KMS-11 (cell line): ENCODE results near the gene PRM1.

Experiments used
- H2AFZ ChIP-seq: fragments of 200-600 bp; sonication (generic); 2 replicates; pipeline ENCODE4 v1.6.1; 2016; ENCODE audit warnings: antibody characterized with exemption, mixed run types, low read depth
- H3K27ac ChIP-seq: fragments of 200-600 bp; sonication (generic); 2 replicates; pipeline ENCODE4 v1.6.1; 2016; ENCODE audit warnings: mild to moderate bottlenecking, mixed run types
- H3K27me3 ChIP-seq: fragments of 200-600 bp; sonication (generic); 2 replicates; pipeline ENCODE4 v1.6.1; 2017; ENCODE audit warnings: mild to moderate bottlenecking, low read depth, mixed run types, moderate library complexity; ENCODE audit not compliant: insufficient read depth
- H3K36me3 ChIP-seq: fragments of 200-600 bp; sonication (generic); 2 replicates; pipeline ENCODE4 v1.6.1; 2017; ENCODE audit warnings: mild to moderate bottlenecking, mixed run types; ENCODE audit not compliant: insufficient read depth
- H3K4me1 ChIP-seq: fragments of 200-600 bp; sonication (generic); 2 replicates; pipeline ENCODE4 v1.6.1; 2016; ENCODE audit warnings: mild to moderate bottlenecking, low read depth, mixed run types; ENCODE audit not compliant: poor library complexity, severe bottlenecking
- H3K4me2 ChIP-seq: fragments of 200-600 bp; sonication (generic); 2 replicates; pipeline ENCODE4 v1.7.0; 2016; ENCODE audit warnings: mild to moderate bottlenecking, mixed run types
- H3K4me3 ChIP-seq: fragments of 200-600 bp; sonication (generic); IDR thresholded peaks from 2 replicates; pipeline ENCODE4 v1.6.1; 2017; ENCODE audit warnings: low read depth, low read length, mixed read lengths; ENCODE audit not compliant: insufficient read depth
- H3K79me2 ChIP-seq: fragments of 200-600 bp; sonication (generic); 2 replicates; pipeline ENCODE4 v1.6.1; 2016; ENCODE audit warnings: low read depth, mixed run types; ENCODE audit not compliant: insufficient read depth
- H3K9ac ChIP-seq: fragments of 200-600 bp; sonication (generic); 2 replicates; pipeline ENCODE4 v1.6.1; 2016; ENCODE audit warnings: mild to moderate bottlenecking, mixed run types
- H4K20me1 ChIP-seq: fragments of 200-600 bp; sonication (generic); 2 replicates; pipeline ENCODE4 v1.6.1; 2016; ENCODE audit warnings: mild to moderate bottlenecking, mixed run types; ENCODE audit not compliant: insufficient read depth
- TF ChIP-seq, protein P1 (sequence below): fragments of 200-600 bp; sonication (generic); conservative IDR thresholded peaks from 2 replicates; pipeline ENCODE4 v1.6.1; 2017; ENCODE audit warnings: low read depth, mild to moderate bottlenecking, antibody characterized with exemption, low read length, moderate library complexity, mixed read lengths

PRM1 gene

GRCh38 chr16:11263737-11264136, 17.4 kb downstream of the PRM1 start:
- no peaks in the 10 kb centered on the region for H3K36me3 ChIP-seq
- no peak overlapping the region for H3K4me2 ChIP-seq
- no peak overlapping the region for H3K27ac ChIP-seq
- no peak overlapping the region for H3K4me3 ChIP-seq
- H4K20me1 ChIP-seq: no peaks in the 10 kb centered on the region
- H2AFZ ChIP-seq: no peak overlapping the region
- TF ChIP-seq, protein P1, sequence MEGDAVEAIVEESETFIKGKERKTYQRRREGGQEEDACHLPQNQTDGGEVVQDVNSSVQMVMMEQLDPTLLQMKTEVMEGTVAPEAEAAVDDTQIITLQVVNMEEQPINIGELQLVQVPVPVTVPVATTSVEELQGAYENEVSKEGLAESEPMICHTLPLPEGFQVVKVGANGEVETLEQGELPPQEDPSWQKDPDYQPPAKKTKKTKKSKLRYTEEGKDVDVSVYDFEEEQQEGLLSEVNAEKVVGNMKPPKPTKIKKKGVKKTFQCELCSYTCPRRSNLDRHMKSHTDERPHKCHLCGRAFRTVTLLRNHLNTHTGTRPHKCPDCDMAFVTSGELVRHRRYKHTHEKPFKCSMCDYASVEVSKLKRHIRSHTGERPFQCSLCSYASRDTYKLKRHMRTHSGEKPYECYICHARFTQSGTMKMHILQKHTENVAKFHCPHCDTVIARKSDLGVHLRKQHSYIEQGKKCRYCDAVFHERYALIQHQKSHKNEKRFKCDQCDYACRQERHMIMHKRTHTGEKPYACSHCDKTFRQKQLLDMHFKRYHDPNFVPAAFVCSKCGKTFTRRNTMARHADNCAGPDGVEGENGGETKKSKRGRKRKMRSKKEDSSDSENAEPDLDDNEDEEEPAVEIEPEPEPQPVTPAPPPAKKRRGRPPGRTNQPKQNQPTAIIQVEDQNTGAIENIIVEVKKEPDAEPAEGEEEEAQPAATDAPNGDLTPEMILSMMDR: no peak
- peaks cover 9% of the 10 kb centered on the region for H3K4me1 ChIP-seq
- H3K79me2 ChIP-seq: no peaks in the 10 kb centered on the region
- no peak overlapping the region for H3K9ac ChIP-seq
- H3K27me3 ChIP-seq: peaks cover 2% of the 10 kb centered on the region; the same call in 1 of the 2 replicates

GRCh38 chr16:11262915-11263314, 18.2 kb downstream of the PRM1 start:
- no peak overlapping the region for H2AFZ ChIP-seq
- no peak overlapping the region for H3K4me2 ChIP-seq
- H3K27ac ChIP-seq: no peak overlapping the region
- H3K9ac ChIP-seq: no peak overlapping the region
- no peaks in the 10 kb centered on the region for H3K36me3 ChIP-seq
- H3K4me1 ChIP-seq: peaks cover 17% of the 10 kb centered on the region
- peaks cover 2% of the 10 kb centered on the region; the same call in 1 of the 2 replicates for H3K27me3 ChIP-seq
- H4K20me1 ChIP-seq: no peaks in the 10 kb centered on the region
- no peak overlapping the region for H3K4me3 ChIP-seq
- H3K79me2 ChIP-seq: no peaks in the 10 kb centered on the region
- TF ChIP-seq, protein P1: no peak

GRCh38 chr16:11260596-11260966, 20.5 kb downstream of the PRM1 start:
- Histone ChIP-seq H3K79me2 (no peaks in the 10 kb centered on the region), H3K9ac (no peak overlapping the region), H3K4me2 (no peak overlapping the region), H2AFZ (no peak overlapping the region), H3K4me1 (peaks cover 29% of the 10 kb centered on the region), H4K20me1 (no peaks in the 10 kb centered on the region), H3K27ac (no peak overlapping the region), H3K36me3 (no peaks in the 10 kb centered on the region), H3K4me3 (no peak overlapping the region), H3K27me3 (peaks cover 2% of the 10 kb centered on the region; the same call in 1 of the 2 replicates)
- TF ChIP-seq, protein P1: no peak

DNA sequence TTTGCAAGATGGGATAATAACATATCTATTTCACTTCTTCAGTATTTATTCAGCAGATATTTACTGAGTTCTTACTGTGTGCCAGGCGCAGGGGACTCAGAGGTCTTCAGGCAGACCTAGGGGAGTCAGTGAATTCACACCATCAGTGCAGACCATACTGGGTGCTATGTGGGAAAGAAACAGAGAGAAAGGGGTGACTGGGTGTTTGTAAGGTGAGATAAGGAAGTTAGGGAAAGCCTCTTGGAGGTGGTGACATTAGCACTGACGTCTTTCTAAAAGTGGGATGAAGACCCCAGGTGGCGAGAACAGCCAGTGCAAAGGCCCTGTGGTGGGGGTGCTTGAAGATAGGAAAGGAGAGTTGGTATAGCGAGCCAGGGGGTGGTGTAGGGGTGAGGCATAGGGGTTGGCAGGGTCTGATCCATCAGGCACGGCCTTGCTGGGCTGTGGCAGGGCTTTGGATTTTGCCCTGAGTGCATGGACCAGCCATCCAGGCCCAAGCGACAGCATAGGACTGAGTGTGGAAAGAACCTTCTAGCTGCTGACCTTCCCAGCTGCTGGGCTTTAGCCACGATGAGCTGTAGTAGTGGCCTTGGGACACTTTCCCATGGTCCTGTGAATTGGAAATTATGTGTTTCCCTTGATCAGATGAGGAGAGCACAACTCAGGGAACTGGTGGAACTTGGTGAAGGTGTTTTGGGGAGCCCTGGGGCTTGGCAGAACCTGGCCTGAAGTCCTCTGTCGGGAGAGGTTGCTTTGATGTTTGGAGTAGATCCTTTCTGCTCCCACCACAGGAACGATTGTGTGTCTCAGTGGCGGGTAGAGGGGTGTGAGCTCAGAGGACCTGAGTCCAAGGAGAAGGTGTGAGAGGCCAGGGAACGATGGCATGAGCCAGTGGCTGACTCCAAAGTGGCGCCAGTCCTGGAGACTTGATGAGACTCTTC, 21.2 kb downstream of the PRM1 start:
- Histone ChIP-seq H2AFZ (no peak overlapping the region), H3K27ac (no peak overlapping the region), H4K20me1 (no peaks in the 10 kb centered on the region), H3K4me3 (no peak overlapping the region), H3K4me2 (no peak overlapping the region), H3K9ac (no peak overlapping the region), H3K27me3 (peaks cover 2% of the 10 kb centered on the region; the same call in 1 of the 2 replicates), H3K79me2 (no peaks in the 10 kb centered on the region), H3K36me3 (no peaks in the 10 kb centered on the region), H3K4me1 (peaks cover 29% of the 10 kb centered on the region)
- TF ChIP-seq, protein P1: no peak
